NCI-H1105 treated with DMSO at 0.1 percent for 48 hours (cell line): ENCODE measurements around the gene CCDC92B.

ENCODE experiments used
- DNase-seq: peaks from one replicate; lab custom pipeline; 2025; lab: John Stamatoyannopoulos, UW

The CCDC92B gene

GRCh38 chr17:2778489-2778888, 29.0 kb upstream of the CCDC92B start:
- DNase-seq, result no peak

- peak; percentile 6 for DNase-seq
Observed at GRCh38 chr17:2777242-2777867, 27.9 kb upstream of the CCDC92B start.

GRCh38 chr17:2776589-2777241, 27.3 kb upstream of the CCDC92B start:
- peak; percentile 65 for DNase-seq

GRCh38 chr17:2775206-2775605, 25.8 kb upstream of the CCDC92B start:
- no peak for DNase-seq

GRCh38 chr17:2770129-2770528, 20.7 kb upstream of the CCDC92B start:
- DNase-seq, result no peak

GRCh38 chr17:2758870-2759269, 9.4 kb upstream of the CCDC92B start:
- DNase-seq, result no peak

- peak; percentile 11 for DNase-seq
Observed at GRCh38 chr17:2755891-2756724, 6.7 kb upstream of the CCDC92B start.

GRCh38 chr17:2751491-2751890, 2.0 kb upstream of the CCDC92B start:
- no peak for DNase-seq

- DNase-seq, result no peak
Observed at GRCh38 chr17:2750721-2751120, 1.3 kb upstream of the CCDC92B start.

- DNase-seq, result peak; percentile 34
Observed at GRCh38 chr17:2749784-2750181, 331 bp upstream of the CCDC92B start.

GRCh38 chr17:2745317-2746037, 4.0 kb downstream of the CCDC92B start:
- DNase-seq, result no peak

GRCh38 chr17:2737693-2738092, 11.8 kb downstream of the CCDC92B start:
- no peak for DNase-seq

- DNase-seq, result no peak
Observed at GRCh38 chr17:2736956-2737355, 12.5 kb downstream of the CCDC92B start.

GRCh38 chr17:2735896-2736295, 13.6 kb downstream of the CCDC92B start:
- no peak for DNase-seq

GRCh38 chr17:2734939-2735338, 14.5 kb downstream of the CCDC92B start:
- no peak for DNase-seq

- no peak for DNase-seq
Observed at GRCh38 chr17:2731807-2732206, 17.6 kb downstream of the CCDC92B start.

- DNase-seq, result no peak
Observed at GRCh38 chr17:2730764-2731353, 18.6 kb downstream of the CCDC92B start.

GRCh38 chr17:2724784-2725164, 24.7 kb downstream of the CCDC92B start:
- no peak for DNase-seq

GRCh38 chr17:2723997-2724783, 25.3 kb downstream of the CCDC92B start:
- DNase-seq, result no peak

GRCh38 chr17:2723505-2723996, 25.9 kb downstream of the CCDC92B start:
- DNase-seq, result no peak

GRCh38 chr17:2722611-2723010, 26.8 kb downstream of the CCDC92B start:
- no peak for DNase-seq
